Stomach (tissue), 9 donors: ENCODE results near the gene SLC18A3. TPM values are rescaled to one million over a fixed set of nuclear protein-coding genes. Genes with fewer than 3 reads are reported as not detected.

Source experiments
- DNase-seq, 2 donors: peaks; one replicate each; pipeline versions ENCODE4 v3.0.0 to v3.0.0-alpha.2; 2013 to 2019
- H3K27ac ChIP-seq, 5 donors: fragments of 200-600 bp in 4 of 5; sonication (generic) in 4 of 5; one replicate each; pipeline ENCODE4 v1.5.1; 2013 to 2019; ENCODE audit warnings: mild to moderate bottlenecking in 1 of 5, moderate library complexity in 1 of 5
- H3K27me3 ChIP-seq, 3 donors: fragments of 200-600 bp; sonication (generic); one replicate each; pipeline ENCODE4 v1.5.1; 2017 to 2019; ENCODE audit warnings: mixed run types in 1 of 3
- H3K36me3 ChIP-seq, 4 donors: fragments of 200-600 bp; sonication (generic); 1 replicate in 3 of 4; 2 replicates in 1 of 4; pipeline ENCODE4 v1.5.1; 2016 to 2019
- H3K4me1 ChIP-seq, 4 donors: fragments of 200-600 bp; sonication (generic); one replicate each; pipeline ENCODE4 v1.5.1; 2016 to 2019
- H3K4me3 ChIP-seq, 4 donors: fragments of 200-600 bp; sonication (generic) in 3 of 4; one replicate each; pipeline ENCODE4 v1.5.1; 2016 to 2019; ENCODE audit warnings: mild to moderate bottlenecking in 1 of 4
- H3K9me3 ChIP-seq, 4 donors: fragments of 200-600 bp; sonication (generic); one replicate each; pipeline ENCODE4 v1.5.1; 2016 to 2019
- EP300 ChIP-seq: sonication (generic); formaldehyde crosslinking; IDR thresholded peaks from one replicate; pipeline ENCODE4 v1.6.1; 2017; ENCODE audit warnings: antibody characterized with exemption
- POLR2A ChIP-seq, 4 donors: fragments of 450-650 bp; IDR thresholded peaks; one replicate each; pipeline ENCODE4 v1.6.1; 2016; ENCODE audit warnings: antibody characterized with exemption in 4 of 4, control low read depth in 2 of 4, mild to moderate bottlenecking in 1 of 4, moderate library complexity in 1 of 4
- POLR2AphosphoS5 ChIP-seq, 3 donors: sonication (generic); formaldehyde crosslinking; IDR thresholded peaks; one replicate each; pipeline ENCODE4 v1.6.1; 2016; ENCODE audit warnings: antibody characterized with exemption in 3 of 3
- WGBS, 5 donors: extraction: QIAGEN DNeasy Blood & Tissue Kit in 3 of 5; methylation state at CpG; one replicate each; pipeline versions ENCODE4 v1.1.5 to v1.1.7; 2013 to 2018; 5-methylcytosine and 5-hydroxymethylcytosine counted together
- intact Hi-C: fragments of 100-400 bp; cut with DNase I; formaldehyde crosslinking; loops from one replicate; pipeline ENCODE4 v1.15.1; 2023; ENCODE audit warnings: low total_unique reads
- polyA plus RNA-seq, 3 donors: library from polyadenylated mRNA; stranded (reverse); fragments of 200-250 nt; gene quantifications; one replicate each; pipeline ENCODE4 v1.2.3, GENCODE V29; 2013
- total RNA-seq, 5 donors: library from RNA; depleted of rRNA; stranded (reverse); fragments of >200 nt; gene quantifications; one replicate each; pipeline versions ENCODE4 v1.1.0 to v1.2.3, GENCODE V29; 2014 to 2016
- TF ChIP-seq, protein P1 (sequence below), 7 experiments: fragments of 450-650 bp in 4 of 7; fragments of 200-600 bp in 3 of 7; sonication (generic) in 3 of 7; IDR thresholded peaks; one replicate each; pipeline ENCODE4 v1.5.1; 2016 to 2019; ENCODE audit warnings: antibody characterized with exemption in 7 of 7, control low read depth in 2 of 7, mild to moderate bottlenecking in 1 of 7
- donor health status: healthy with polysubstance abuse.
- donor health status: Bipolar disorder and iron deficiency.
- donor health status: healthy.

SLC18A3 gene
- total and polyA plus RNA-seq, 8 donors, result 0.20 to 0.73 TPM; not detected in 6

DNA sequence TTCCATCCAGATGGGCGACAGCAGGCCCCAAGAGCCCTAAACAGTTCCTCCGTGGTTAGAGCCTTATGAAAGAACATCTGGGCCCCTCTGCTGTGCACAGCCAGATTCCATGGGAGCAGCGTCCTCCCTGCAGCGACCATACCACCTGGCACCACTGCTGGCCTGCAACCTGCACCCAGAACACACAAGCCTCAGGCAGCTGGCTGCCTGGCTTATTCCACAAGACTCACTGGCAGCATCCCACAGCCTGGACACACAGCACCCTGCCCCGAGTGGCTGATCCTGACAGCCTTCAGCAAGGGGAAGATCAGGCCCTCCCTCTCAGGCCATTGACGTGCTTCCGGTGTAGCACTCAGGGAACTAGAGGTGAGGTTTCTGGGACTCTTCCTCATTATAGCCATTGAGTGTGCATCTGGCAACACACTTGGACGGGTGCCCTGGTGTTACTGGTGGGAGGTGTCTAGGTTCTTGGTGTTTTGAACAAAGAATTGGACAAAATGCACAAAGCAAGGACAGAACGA, 37.5 kb upstream of the SLC18A3 start:
- H3K27me3 ChIP-seq, result peaks cover 0 to 4% (median 0%) of the 10 kb centered on the region in 3 donors
- H3K9me3 ChIP-seq, result peaks cover 0 to 14% (median 6%) of the 10 kb centered on the region in 4 donors
- H3K36me3 ChIP-seq, result no peaks in the 10 kb centered on the region
- WGBS, 5 donors, result 62 to 79% (median 70%) methylated on average over 9 of the region's 9 CpGs
- intact Hi-C loops, result no loop called here
- H3K27ac ChIP-seq, result no peak overlapping the region
- no peak overlapping the region for H3K4me3 ChIP-seq
- DNase-seq, result no peak
- TF ChIP-seq POLR2A (IDR thresholded peaks at IDR 0.05) (no peak), POLR2AphosphoS5 (IDR thresholded peaks at IDR 0.05) (no peak), EP300 (no peak)
- TF ChIP-seq, protein P1, sequence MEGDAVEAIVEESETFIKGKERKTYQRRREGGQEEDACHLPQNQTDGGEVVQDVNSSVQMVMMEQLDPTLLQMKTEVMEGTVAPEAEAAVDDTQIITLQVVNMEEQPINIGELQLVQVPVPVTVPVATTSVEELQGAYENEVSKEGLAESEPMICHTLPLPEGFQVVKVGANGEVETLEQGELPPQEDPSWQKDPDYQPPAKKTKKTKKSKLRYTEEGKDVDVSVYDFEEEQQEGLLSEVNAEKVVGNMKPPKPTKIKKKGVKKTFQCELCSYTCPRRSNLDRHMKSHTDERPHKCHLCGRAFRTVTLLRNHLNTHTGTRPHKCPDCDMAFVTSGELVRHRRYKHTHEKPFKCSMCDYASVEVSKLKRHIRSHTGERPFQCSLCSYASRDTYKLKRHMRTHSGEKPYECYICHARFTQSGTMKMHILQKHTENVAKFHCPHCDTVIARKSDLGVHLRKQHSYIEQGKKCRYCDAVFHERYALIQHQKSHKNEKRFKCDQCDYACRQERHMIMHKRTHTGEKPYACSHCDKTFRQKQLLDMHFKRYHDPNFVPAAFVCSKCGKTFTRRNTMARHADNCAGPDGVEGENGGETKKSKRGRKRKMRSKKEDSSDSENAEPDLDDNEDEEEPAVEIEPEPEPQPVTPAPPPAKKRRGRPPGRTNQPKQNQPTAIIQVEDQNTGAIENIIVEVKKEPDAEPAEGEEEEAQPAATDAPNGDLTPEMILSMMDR (IDR thresholded peaks at IDR 0.05), result no peak
- no peaks in the 10 kb centered on the region for H3K4me1 ChIP-seq

DNA sequence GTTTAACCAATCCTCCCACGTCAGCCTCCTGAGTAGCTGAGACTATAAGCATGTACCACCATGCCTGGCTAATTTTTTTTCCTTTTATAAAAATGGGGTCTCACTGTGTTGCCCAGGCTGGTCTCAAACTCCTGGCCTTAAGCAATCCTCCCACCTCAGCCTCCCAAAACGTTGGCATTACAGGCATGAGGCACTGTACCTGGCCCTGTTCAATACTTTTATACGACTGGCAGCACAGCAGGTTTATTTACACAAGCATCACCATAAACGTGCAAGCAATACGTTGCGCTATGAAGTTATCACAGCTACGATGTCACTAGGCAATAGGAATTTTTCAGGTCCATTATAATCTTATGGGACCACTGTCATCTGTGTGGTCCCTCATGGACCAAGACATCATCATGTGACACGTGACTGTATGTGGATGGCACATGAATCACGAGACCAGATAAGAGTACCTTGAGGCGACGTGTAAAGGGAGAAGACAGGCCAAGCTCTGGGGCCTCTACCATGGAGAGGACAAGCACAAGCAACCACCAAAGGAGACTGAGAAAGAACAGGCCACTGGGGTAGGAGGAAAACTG, 34.5 kb upstream of the SLC18A3 start:
- H3K9me3 ChIP-seq, result no peaks in the 10 kb centered on the region
- no peak overlapping the region for H3K4me3 ChIP-seq
- H3K4me1 ChIP-seq, result peaks cover 0 to 6% (median 0%) of the 10 kb centered on the region in 4 donors
- WGBS, 5 donors, result 78 to 82% (median 81%) methylated on average over 11 of the region's 11 CpGs
- intact Hi-C loops, result no loop called here
- TF ChIP-seq POLR2A (IDR thresholded peaks at IDR 0.05) (no peak), EP300 (no peak), POLR2AphosphoS5 (IDR thresholded peaks at IDR 0.05) (no peak)
- TF ChIP-seq, protein P1 (IDR thresholded peaks at IDR 0.05), result no peak
- no peak for DNase-seq
- H3K27me3 ChIP-seq, result peaks cover 0 to 4% (median 0%) of the 10 kb centered on the region in 3 donors
- H3K27ac ChIP-seq, result no peak overlapping the region
- H3K36me3 ChIP-seq, result no peaks in the 10 kb centered on the region

DNA sequence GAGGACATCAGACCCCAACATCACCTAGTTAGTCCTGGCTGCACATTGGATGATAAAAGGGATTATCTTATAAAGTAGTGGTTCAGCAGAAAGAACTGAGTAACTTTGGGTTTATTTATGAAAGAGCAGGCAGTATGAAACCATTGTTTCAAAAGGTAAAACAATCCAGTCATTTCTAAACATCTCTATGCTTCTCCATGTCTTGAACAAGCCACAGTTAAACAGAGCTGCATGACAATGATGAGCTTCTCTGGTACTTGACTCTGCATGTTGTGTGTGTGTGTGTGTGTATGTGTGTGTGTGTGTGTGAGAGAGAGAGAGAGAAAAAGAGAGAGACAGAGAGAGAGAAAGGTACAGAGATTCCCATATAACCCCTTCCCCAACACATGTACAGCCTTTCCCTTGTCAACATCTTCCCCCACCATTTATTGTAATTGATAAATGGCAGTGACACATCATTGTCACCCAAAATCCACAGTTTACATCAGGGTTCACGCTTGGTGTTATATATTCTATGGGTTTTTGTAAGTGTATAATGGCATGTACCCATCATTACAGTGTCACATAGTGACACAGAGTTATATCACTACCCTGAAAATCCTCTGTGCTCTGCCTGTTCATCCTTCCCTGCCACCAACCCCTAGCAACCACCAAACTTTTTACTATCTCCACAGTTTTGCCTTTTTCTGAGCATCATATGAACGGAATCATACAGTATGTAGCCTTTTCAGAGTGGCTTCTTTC, 32.8 kb upstream of the SLC18A3 start:
- Histone ChIP-seq H3K9me3 (no peaks in the 10 kb centered on the region), H3K4me3 (no peak overlapping the region), H3K27ac (no peak overlapping the region), H3K36me3 (no peaks in the 10 kb centered on the region), H3K27me3 (no peaks in the 10 kb centered on the region), H3K4me1 (peaks cover 0 to 6% (median 0%) of the 10 kb centered on the region in 4 donors)
- 65 to 82% (median 73%) methylated on average over 2 of the region's 2 CpGs for WGBS, 5 donors
- intact Hi-C loops, result no loop called here
- no peak for DNase-seq
- TF ChIP-seq POLR2A (IDR thresholded peaks at IDR 0.05) (no peak), EP300 (no peak), POLR2AphosphoS5 (IDR thresholded peaks at IDR 0.05) (no peak)
- TF ChIP-seq, protein P1 (IDR thresholded peaks at IDR 0.05), result no peak

DNA sequence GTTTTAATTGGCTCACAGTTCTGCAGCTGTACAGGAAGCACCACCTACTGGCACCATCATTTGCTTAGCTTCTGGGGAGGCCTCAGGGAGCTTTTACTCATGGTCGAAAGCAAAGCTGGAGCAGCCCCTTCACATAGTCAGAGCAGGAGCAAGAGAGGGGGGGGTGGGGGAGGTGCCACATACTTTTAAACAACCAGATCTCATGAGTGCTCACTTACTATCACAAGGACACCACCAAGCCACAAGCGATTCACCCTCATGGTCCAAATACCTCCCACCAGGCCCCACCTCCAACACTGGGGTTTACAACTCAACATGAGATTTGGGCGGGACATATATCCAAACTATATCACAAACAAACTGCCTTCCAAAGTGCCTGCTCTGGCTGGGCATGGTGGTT, 31.7 kb upstream of the SLC18A3 start:
- intact Hi-C loops, result no loop called here
- H3K4me3 ChIP-seq, result no peak overlapping the region
- 93 to 94% (median 93%) methylated on average over 3 of the region's 3 CpGs for WGBS, 5 donors

More for the DNA sequence above, 31.7 kb upstream of the SLC18A3 start:
- TF ChIP-seq POLR2AphosphoS5 (IDR thresholded peaks at IDR 0.05) (no peak), EP300 (no peak), POLR2A (IDR thresholded peaks at IDR 0.05) (no peak)
- TF ChIP-seq, protein P1 (IDR thresholded peaks at IDR 0.05), result no peak
- Histone ChIP-seq H3K36me3 (no peaks in the 10 kb centered on the region), H3K27me3 (no peaks in the 10 kb centered on the region), H3K4me1 (peaks cover 0 to 6% (median 0%) of the 10 kb centered on the region in 4 donors), H3K27ac (no peak overlapping the region), H3K9me3 (no peaks in the 10 kb centered on the region)
- DNase-seq, result no peak
